ENCODE data around the gene CDCA5.

CDCA5 gene

GRCh38 chr11:65110354-65110861 is 26.6 kb upstream of the CDCA5 start:
- intact Hi-C loops (cut with DNase I; ENCODE audit: low total_unique reads): loop anchor here (2.0 to 10.0 kb wide), 2 partner anchors 70 to 186 kb away; partner anchors contain the start of genes CAPN1 and PPP2R5B
- Histone ChIP-seq H3K9me3 (no peaks in the 10 kb centered on the region), H3K27ac (peak overlapping the region; percentile 49 to 58), H3K36me3 (peaks cover 18 to 38% (median 35%) of the 10 kb centered on the region in 3 donors), H3K4me3 (no peak overlapping the region), H3K27me3 (no peaks in the 10 kb centered on the region), H3K4me1 (peaks cover 10 to 34% (median 33%) of the 10 kb centered on the region in 4 donors)
- TF ChIP-seq CTCF (IDR thresholded peaks at IDR 0.05): peak; percentile 96 to 98
- peak; percentile 86 to 93 for DNase-seq

- Histone ChIP-seq H3K27ac (no peak overlapping the region), H3K36me3 (peaks cover 18 to 40% (median 31%) of the 10 kb centered on the region in 3 donors), H3K27me3 (no peaks in the 10 kb centered on the region), H3K4me3 (no peak overlapping the region), H3K4me1 (peaks cover 10 to 39% (median 33%) of the 10 kb centered on the region in 4 donors), H3K9me3 (no peaks in the 10 kb centered on the region)
- TF ChIP-seq CTCF (IDR thresholded peaks at IDR 0.05): no peak
- no peak for DNase-seq
- intact Hi-C loops (cut with DNase I; ENCODE audit: low total_unique reads): loop anchor here (2.0 to 10.0 kb wide), 2 partner anchors 71 to 185 kb away; partner anchors contain the start of genes CAPN1 and PPP2R5B
These were observed 25.7 kb upstream of the CDCA5 start for GRCh38 chr11:65109231-65110198.

GRCh38 chr11:65108469-65109123 is 24.8 kb upstream of the CDCA5 start:
- TF ChIP-seq CTCF (IDR thresholded peaks at IDR 0.05): no peak
- Histone ChIP-seq H3K4me1 (peaks cover 10 to 39% (median 32%) of the 10 kb centered on the region in 4 donors), H3K9me3 (no peaks in the 10 kb centered on the region), H3K27ac (no peak overlapping the region), H3K36me3 (peaks cover 18 to 40% (median 31%) of the 10 kb centered on the region in 3 donors), H3K27me3 (no peaks in the 10 kb centered on the region), H3K4me3 (no peak overlapping the region)
- intact Hi-C loops (cut with DNase I; ENCODE audit: low total_unique reads): no loop called here
- DNase-seq: no peak

- H3K4me3 ChIP-seq: no peak overlapping the region
- H3K27ac ChIP-seq: no peak overlapping the region
- no peak for DNase-seq
- H3K4me1 ChIP-seq: peaks cover 10 to 36% (median 27%) of the 10 kb centered on the region in 4 donors
- intact Hi-C loops (cut with DNase I; ENCODE audit: low total_unique reads): no loop called here
- peaks cover 18 to 40% (median 31%) of the 10 kb centered on the region in 3 donors for H3K36me3 ChIP-seq
- TF ChIP-seq CTCF (IDR thresholded peaks at IDR 0.05): no peak
- no peaks in the 10 kb centered on the region for H3K9me3 ChIP-seq
- H3K27me3 ChIP-seq: no peaks in the 10 kb centered on the region
These were observed 24.1 kb upstream of the CDCA5 start for GRCh38 chr11:65107751-65108468.

GRCh38 chr11:65107078-65107477 is 23.2 kb upstream of the CDCA5 start:
- no peak for TF ChIP-seq CTCF (IDR thresholded peaks at IDR 0.05)
- no peaks in the 10 kb centered on the region for H3K27me3 ChIP-seq
- peaks cover 18 to 40% (median 31%) of the 10 kb centered on the region in 3 donors for H3K36me3 ChIP-seq
- H3K27ac ChIP-seq: no peak overlapping the region
- no peak overlapping the region for H3K4me3 ChIP-seq
- H3K9me3 ChIP-seq: no peaks in the 10 kb centered on the region
- H3K4me1 ChIP-seq: peaks cover 10 to 36% (median 27%) of the 10 kb centered on the region in 4 donors
- intact Hi-C loops (cut with DNase I; ENCODE audit: low total_unique reads): no loop called here
- no peak for DNase-seq

Data from tibial artery (tissue), 4 donors.